Astrocyte (in vitro differentiated cells and primary cell): ENCODE measurements around the gene DPY30. TPM values are rescaled to one million over a fixed set of nuclear protein-coding genes. Genes with fewer than 3 reads are reported as not detected.

Source experiments
- DNase-seq: peaks from one replicate; pipeline ENCODE4 v3.0.0-alpha.2; 2010; ENCODE audit warnings: low read depth
- FAIRE-seq: peaks from 2 replicates; lab custom pipeline; 2011; peaks lifted over from hg19 to GRCh38; lab: Jason Lieb, UNC
- H2AFZ ChIP-seq: 2 replicates; pipeline ENCODE4 v1.6.0; 2012; ENCODE audit warnings: low read depth, low read length, inconsistent platforms
- H3K27ac ChIP-seq: 2 replicates; pipeline ENCODE4 v1.5.1; 2011; ENCODE audit warnings: low read depth, low read length, inconsistent platforms
- H3K27me3 ChIP-seq: 2 replicates; pipeline ENCODE4 v1.6.0; 2011; ENCODE audit warnings: low read length, inconsistent platforms; ENCODE audit not compliant: insufficient read depth
- H3K36me3 ChIP-seq: 2 replicates; pipeline ENCODE4 v1.5.1; 2011; ENCODE audit warnings: low read length, inconsistent platforms; ENCODE audit not compliant: insufficient read depth
- H3K4me1 ChIP-seq: 2 replicates; pipeline ENCODE4 v1.5.1; 2011; ENCODE audit warnings: low read length, inconsistent platforms; ENCODE audit not compliant: insufficient read depth
- H3K4me2 ChIP-seq: 2 replicates; pipeline ENCODE4 v1.6.0; 2012; ENCODE audit warnings: low read length, inconsistent platforms
- H3K4me3 ChIP-seq: 2 replicates; pipeline ENCODE4 v1.5.1; 2011; ENCODE audit warnings: low read depth, mild to moderate bottlenecking, low read length, inconsistent platforms; ENCODE audit not compliant: insufficient read depth
- H3K79me2 ChIP-seq: 2 replicates; pipeline ENCODE4 v1.6.0; 2012; ENCODE audit warnings: mild to moderate bottlenecking, low read length, inconsistent platforms; ENCODE audit not compliant: insufficient read depth
- H3K9ac ChIP-seq: 2 replicates; pipeline ENCODE4 v1.6.0; 2012; ENCODE audit warnings: mild to moderate bottlenecking, low read length, inconsistent platforms
- H3K9me3 ChIP-seq: 2 replicates; pipeline ENCODE4 v1.5.1; 2012; ENCODE audit warnings: low read depth, mild to moderate bottlenecking, low read length, inconsistent platforms; ENCODE audit not compliant: insufficient read depth
- H4K20me1 ChIP-seq: 2 replicates; pipeline ENCODE4 v1.6.0; 2012; ENCODE audit warnings: low read length, inconsistent platforms; ENCODE audit not compliant: insufficient read depth
- H3K27ac Mint-ChIP-seq: one replicate; pipeline ENCODE4 v1.8.0; 2021; ENCODE audit warnings: mild to moderate bottlenecking, mixed read lengths; ENCODE audit not compliant: unreplicated experiment
- H3K27me3 Mint-ChIP-seq: one replicate; pipeline ENCODE4 v1.8.0; 2021; ENCODE audit warnings: low read depth, mixed read lengths; ENCODE audit not compliant: unreplicated experiment
- H3K36me3 Mint-ChIP-seq: one replicate; pipeline ENCODE4 v1.8.0; 2021; ENCODE audit warnings: low read depth, mixed read lengths; ENCODE audit not compliant: unreplicated experiment
- H3K4me1 Mint-ChIP-seq: one replicate; pipeline ENCODE4 v1.8.0; 2021; ENCODE audit warnings: low read depth, mixed read lengths; ENCODE audit not compliant: unreplicated experiment
- H3K4me3 Mint-ChIP-seq: one replicate; pipeline ENCODE4 v1.8.0; 2021; ENCODE audit warnings: mild to moderate bottlenecking, moderate library complexity, mixed read lengths; ENCODE audit not compliant: unreplicated experiment
- H3K9me3 Mint-ChIP-seq: one replicate; pipeline ENCODE4 v1.8.0; 2021; ENCODE audit warnings: mild to moderate bottlenecking, mixed read lengths; ENCODE audit not compliant: unreplicated experiment
- EZH2 ChIP-seq: IDR thresholded peaks from 2 replicates; pipeline ENCODE4 v1.6.1; 2012; ENCODE audit warnings: mild to moderate bottlenecking, low read length, inconsistent platforms; ENCODE audit not compliant: insufficient read depth
- total RNA-seq: library from RNA; stranded (reverse); gene quantifications from 2 replicates; pipeline ENCODE4 v1.2.1, GENCODE V29; 2021
- TF ChIP-seq, protein P1 (sequence below): IDR thresholded peaks from 2 replicates; pipeline ENCODE4 v1.5.1; 2011; ENCODE audit warnings: low read depth, mild to moderate bottlenecking, inconsistent platforms, low read length, moderate library complexity; ENCODE audit not compliant: insufficient read depth

Gene DPY30
- total RNA-seq, 1 donor from 2014 or later, result 71.1 TPM

DNA sequence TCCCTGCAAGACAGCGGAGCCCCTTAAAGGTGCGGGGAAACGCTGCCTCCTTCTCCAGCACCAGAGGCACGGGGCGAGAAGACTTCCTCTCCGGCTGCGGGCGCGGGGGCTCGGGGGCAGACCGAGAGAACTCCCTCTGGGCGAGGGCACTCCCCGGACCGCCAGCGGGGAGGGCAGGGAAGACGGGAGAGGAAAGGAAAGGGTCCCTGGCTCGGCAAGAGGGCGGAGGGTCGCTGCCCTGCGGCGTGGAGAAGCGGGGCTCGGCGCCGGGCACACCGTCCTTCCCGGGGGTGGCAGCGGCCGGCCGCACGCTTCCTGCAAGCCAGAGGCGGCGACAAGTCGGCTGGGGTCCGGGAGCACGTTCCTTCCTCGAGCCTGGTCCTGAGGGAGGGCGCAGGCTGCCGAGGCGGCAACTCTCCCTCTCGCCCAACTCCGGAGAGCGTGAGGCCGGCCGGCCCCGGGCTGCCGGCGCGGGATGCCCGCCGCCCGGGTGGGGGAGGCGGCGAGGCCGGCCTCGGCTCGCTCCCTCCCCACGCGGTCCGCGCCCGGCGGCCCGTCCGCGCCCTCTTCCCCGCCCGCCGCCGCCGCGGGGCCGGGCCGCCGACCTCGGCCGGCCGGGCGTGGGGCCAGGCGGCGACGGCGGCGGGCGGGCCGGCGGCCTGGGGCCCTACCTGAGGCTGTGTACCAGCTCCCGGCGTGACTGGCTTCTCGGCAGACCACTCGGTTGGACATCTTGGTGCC lies 29.9 kb downstream of the DPY30 start:
- Histone ChIP-seq H3K79me2 (peaks cover 51% of the 10 kb centered on the region), H2AFZ (peak overlapping the region; percentile 61), H3K27me3 (no peaks in the 10 kb centered on the region), H3K4me3 (peak overlapping the region; percentile 74), H3K9me3 (no peaks in the 10 kb centered on the region), H3K4me1 (peaks cover 10% of the 10 kb centered on the region), H3K27ac (peak overlapping the region; percentile 63), H3K36me3 (no peaks in the 10 kb centered on the region), H3K4me2 (peak overlapping the region; percentile 89), H4K20me1 (peaks cover 48% of the 10 kb centered on the region), H3K9ac (peak overlapping the region; percentile 91)
- Mint-ChIP-seq H3K27me3 (no peaks in the 10 kb centered on the region), H3K4me1 (peaks cover 23% of the 10 kb centered on the region), H3K9me3 (no peaks in the 10 kb centered on the region), H3K4me3 (peak overlapping the region; percentile 98), H3K36me3 (no peaks in the 10 kb centered on the region), H3K27ac (peak overlapping the region; percentile 94)
- DNase-seq (no peak), FAIRE-seq (no peak)
- TF ChIP-seq, protein P1, sequence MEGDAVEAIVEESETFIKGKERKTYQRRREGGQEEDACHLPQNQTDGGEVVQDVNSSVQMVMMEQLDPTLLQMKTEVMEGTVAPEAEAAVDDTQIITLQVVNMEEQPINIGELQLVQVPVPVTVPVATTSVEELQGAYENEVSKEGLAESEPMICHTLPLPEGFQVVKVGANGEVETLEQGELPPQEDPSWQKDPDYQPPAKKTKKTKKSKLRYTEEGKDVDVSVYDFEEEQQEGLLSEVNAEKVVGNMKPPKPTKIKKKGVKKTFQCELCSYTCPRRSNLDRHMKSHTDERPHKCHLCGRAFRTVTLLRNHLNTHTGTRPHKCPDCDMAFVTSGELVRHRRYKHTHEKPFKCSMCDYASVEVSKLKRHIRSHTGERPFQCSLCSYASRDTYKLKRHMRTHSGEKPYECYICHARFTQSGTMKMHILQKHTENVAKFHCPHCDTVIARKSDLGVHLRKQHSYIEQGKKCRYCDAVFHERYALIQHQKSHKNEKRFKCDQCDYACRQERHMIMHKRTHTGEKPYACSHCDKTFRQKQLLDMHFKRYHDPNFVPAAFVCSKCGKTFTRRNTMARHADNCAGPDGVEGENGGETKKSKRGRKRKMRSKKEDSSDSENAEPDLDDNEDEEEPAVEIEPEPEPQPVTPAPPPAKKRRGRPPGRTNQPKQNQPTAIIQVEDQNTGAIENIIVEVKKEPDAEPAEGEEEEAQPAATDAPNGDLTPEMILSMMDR, result no peak
- TF ChIP-seq EZH2, result no peak

DNA sequence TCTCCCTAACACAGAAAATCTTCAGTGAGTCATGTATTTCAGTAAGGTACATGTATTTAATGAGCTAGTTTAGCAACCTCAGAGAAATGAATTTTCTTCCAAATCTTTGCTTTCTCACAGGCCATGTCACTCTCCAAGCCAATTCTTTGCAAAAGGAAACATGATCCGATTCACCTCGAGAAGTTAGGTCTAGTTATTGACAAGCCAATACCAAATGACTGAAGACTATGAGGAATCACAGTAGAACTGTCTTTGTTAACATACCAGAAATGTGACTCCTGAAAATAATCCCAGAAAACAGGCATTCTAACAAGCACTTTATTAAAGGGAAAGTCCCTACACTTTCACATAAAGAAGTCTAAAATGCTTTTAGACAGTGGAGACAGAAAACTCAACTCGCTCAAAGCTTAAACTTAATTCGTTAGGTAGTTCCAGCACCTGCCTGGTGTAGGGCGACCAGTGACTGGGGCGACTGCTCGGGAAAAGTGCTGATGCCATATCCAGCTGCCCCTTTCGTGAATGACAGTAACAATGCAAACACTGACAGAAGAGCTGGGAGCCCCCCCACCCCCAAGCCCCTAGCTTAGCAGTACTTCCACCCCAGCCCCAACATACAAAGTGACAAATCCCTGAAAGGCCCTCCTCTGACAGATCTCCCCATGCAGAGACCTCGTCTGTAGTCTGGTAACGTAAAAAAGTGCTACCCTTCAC lies 30.6 kb downstream of the DPY30 start:
- Mint-ChIP-seq H3K4me3 (peak overlapping the region; percentile 98), H3K4me1 (peaks cover 23% of the 10 kb centered on the region), H3K36me3 (no peaks in the 10 kb centered on the region), H3K27me3 (no peaks in the 10 kb centered on the region), H3K9me3 (no peaks in the 10 kb centered on the region), H3K27ac (peak overlapping the region; percentile 94)
- peak overlapping the region; percentile 89 for H3K4me2 ChIP-seq
- peak overlapping the region; percentile 74 for H3K4me3 ChIP-seq
- H3K79me2 ChIP-seq, result peaks cover 58% of the 10 kb centered on the region
- H3K9me3 ChIP-seq, result no peaks in the 10 kb centered on the region
- H3K36me3 ChIP-seq, result no peaks in the 10 kb centered on the region
- DNase-seq, result peak; percentile 26
- H3K9ac ChIP-seq, result peak overlapping the region; percentile 91
- no peak overlapping the region for H2AFZ ChIP-seq
- no peak for TF ChIP-seq EZH2
- H3K27me3 ChIP-seq, result no peaks in the 10 kb centered on the region
- peaks cover 56% of the 10 kb centered on the region for H4K20me1 ChIP-seq
- H3K4me1 ChIP-seq, result peaks cover 10% of the 10 kb centered on the region
- peak overlapping the region; percentile 63 for H3K27ac ChIP-seq
- no peak for FAIRE-seq

DNA sequence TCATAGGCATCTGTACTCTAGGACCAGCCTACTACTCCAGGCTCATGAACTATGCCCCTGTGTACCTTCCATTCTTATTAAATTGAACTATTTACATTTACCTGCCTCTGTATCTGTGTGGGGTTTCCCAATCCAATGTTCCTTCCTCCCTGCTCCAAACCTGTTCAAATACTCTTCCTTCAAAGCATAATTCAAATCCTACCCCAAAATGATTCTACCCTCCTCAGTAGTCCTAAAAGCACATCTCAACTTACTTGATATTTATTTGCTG lies 32.5 kb downstream of the DPY30 start:
- FAIRE-seq (no peak), DNase-seq (no peak)
- Histone ChIP-seq H3K27ac (no peak overlapping the region), H3K27me3 (no peaks in the 10 kb centered on the region), H4K20me1 (peaks cover 67% of the 10 kb centered on the region), H2AFZ (no peak overlapping the region), H3K4me1 (peaks cover 10% of the 10 kb centered on the region), H3K79me2 (peaks cover 78% of the 10 kb centered on the region), H3K36me3 (no peaks in the 10 kb centered on the region), H3K4me2 (no peak overlapping the region), H3K9me3 (no peaks in the 10 kb centered on the region), H3K9ac (no peak overlapping the region), H3K4me3 (no peak overlapping the region)
- Mint-ChIP-seq H3K27ac (no peak overlapping the region), H3K36me3 (no peaks in the 10 kb centered on the region), H3K4me3 (peak overlapping the region; percentile 10), H3K9me3 (no peaks in the 10 kb centered on the region), H3K27me3 (no peaks in the 10 kb centered on the region), H3K4me1 (peaks cover 26% of the 10 kb centered on the region)
- no peak for TF ChIP-seq EZH2
- TF ChIP-seq, protein P1, result no peak
